Left ventricle myocardium inferior (tissue), 1 donor: Measurements from ENCODE around the gene OVCH1. TPM values are rescaled to one million over a fixed set of nuclear protein-coding genes. Genes with fewer than 3 reads are reported as not detected.

Experiments
- DNase-seq: peaks from one replicate; pipeline ENCODE4 v3.0.0-alpha.2; 2020
- H3K27ac ChIP-seq: fragments of 200-600 bp; replicated peaks from 2 replicates; pipeline ENCODE4 v1.8.0; 2021
- H3K27me3 ChIP-seq: fragments of 200-600 bp; 2 replicates; pipeline ENCODE4 v1.8.0; 2021; ENCODE audit warnings: low read depth
- H3K36me3 ChIP-seq: fragments of 200-600 bp; 2 replicates; pipeline ENCODE4 v1.8.0; 2021
- H3K4me1 ChIP-seq: fragments of 200-600 bp; 2 replicates; pipeline ENCODE4 v1.8.0; 2021
- H3K4me3 ChIP-seq: fragments of 200-600 bp; 2 replicates; pipeline ENCODE4 v1.8.0; 2021; ENCODE audit warnings: mild to moderate bottlenecking, moderate library complexity
- H3K9me3 ChIP-seq: fragments of 200-600 bp; replicated peaks from 2 replicates; pipeline ENCODE4 v1.8.0; 2021
- intact Hi-C: fragments of 100-400 bp; cut with micrococcal nuclease; formaldehyde crosslinking; loops from one replicate; pipeline ENCODE4 v1.11.0; 2022
- total RNA-seq: library from RNA; stranded (reverse); fragmentation: NEBNext Ultra II Directional; extraction: Animal tissue kit (Norgen Biotek cat#: 25700); gene quantifications from one replicate; pipeline ENCODE4 v1.2.1, GENCODE V29; 2021
- TF ChIP-seq, protein P1 (sequence below): fragments of 200-600 bp; IDR thresholded peaks from 2 replicates; pipeline ENCODE4 v1.8.0; 2021; ENCODE audit warnings: antibody characterized with exemption, mild to moderate bottlenecking, borderline replicate concordance
- donor health status: DM: no; HTN: yes; CAD: no; lungs with severe emphysema.

OVCH1 gene
- total RNA-seq, 1 donor from 2014 or later, result 0.25 TPM

DNA sequence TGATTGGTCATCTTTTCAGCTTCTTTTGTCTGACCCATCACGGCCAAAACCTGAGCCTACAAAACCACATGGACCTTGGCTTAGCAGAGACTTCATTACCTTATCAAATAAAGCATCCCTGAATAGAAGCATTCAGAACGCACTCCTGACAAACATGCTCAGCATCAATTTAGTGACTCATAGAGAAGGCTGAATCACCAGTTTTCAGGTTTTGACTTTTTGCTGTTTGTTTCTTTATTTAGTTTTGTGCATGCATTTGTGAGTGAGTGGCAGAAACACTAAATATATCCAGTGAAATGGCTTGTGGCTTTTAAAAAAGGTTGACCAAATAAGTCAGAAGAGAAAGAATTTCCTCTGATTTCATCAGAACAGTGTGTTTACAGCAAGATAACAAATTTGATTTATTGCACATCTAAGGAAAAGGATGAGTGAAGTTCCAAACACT is 19.0 kb upstream of the OVCH1 start:
- Histone ChIP-seq H3K27ac (no peak overlapping the region), H3K4me1 (peaks cover 5% of the 10 kb centered on the region), H3K4me3 (no peak overlapping the region), H3K9me3 (no peaks in the 10 kb centered on the region), H3K36me3 (peaks cover 78% of the 10 kb centered on the region), H3K27me3 (no peaks in the 10 kb centered on the region)
- TF ChIP-seq, protein P1, sequence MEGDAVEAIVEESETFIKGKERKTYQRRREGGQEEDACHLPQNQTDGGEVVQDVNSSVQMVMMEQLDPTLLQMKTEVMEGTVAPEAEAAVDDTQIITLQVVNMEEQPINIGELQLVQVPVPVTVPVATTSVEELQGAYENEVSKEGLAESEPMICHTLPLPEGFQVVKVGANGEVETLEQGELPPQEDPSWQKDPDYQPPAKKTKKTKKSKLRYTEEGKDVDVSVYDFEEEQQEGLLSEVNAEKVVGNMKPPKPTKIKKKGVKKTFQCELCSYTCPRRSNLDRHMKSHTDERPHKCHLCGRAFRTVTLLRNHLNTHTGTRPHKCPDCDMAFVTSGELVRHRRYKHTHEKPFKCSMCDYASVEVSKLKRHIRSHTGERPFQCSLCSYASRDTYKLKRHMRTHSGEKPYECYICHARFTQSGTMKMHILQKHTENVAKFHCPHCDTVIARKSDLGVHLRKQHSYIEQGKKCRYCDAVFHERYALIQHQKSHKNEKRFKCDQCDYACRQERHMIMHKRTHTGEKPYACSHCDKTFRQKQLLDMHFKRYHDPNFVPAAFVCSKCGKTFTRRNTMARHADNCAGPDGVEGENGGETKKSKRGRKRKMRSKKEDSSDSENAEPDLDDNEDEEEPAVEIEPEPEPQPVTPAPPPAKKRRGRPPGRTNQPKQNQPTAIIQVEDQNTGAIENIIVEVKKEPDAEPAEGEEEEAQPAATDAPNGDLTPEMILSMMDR, result no peak
- no peak for DNase-seq
- intact Hi-C loops, result no loop called here

DNA sequence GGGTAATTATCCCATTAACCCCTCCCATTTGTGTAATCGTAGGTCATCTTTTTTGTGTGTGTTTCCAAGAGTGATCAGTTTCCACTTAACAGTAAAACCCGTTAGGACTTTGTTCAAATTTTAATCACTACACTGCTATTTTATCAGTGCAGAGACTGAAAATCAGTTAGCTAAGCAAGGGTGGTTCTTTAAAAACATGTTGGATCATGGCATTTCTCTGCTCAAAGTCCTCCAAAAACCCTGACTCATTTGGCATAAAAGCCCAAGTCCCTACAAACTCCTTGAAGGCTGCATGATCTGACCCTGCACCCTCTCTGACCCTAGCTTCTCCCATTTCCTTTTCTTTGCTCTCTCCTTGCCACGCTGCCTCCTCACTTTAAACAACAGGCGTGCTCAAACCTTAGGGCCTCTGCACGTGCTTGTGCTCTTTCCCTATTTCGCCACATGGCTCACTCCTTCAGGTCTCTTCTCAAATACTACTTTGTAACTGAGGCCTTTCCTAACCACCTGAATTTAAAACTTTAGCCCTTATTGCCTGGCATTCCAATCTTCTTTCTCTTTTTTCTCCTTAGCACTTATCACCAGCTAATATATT is 13.2 kb upstream of the OVCH1 start:
- TF ChIP-seq, protein P1, result no peak
- H3K27ac ChIP-seq, result no peak overlapping the region
- no peak overlapping the region for H3K4me3 ChIP-seq
- peaks cover 79% of the 10 kb centered on the region for H3K36me3 ChIP-seq
- H3K9me3 ChIP-seq, result no peaks in the 10 kb centered on the region
- no peaks in the 10 kb centered on the region for H3K27me3 ChIP-seq
- DNase-seq, result no peak
- no peaks in the 10 kb centered on the region for H3K4me1 ChIP-seq
- intact Hi-C loops, result no loop called here

DNA sequence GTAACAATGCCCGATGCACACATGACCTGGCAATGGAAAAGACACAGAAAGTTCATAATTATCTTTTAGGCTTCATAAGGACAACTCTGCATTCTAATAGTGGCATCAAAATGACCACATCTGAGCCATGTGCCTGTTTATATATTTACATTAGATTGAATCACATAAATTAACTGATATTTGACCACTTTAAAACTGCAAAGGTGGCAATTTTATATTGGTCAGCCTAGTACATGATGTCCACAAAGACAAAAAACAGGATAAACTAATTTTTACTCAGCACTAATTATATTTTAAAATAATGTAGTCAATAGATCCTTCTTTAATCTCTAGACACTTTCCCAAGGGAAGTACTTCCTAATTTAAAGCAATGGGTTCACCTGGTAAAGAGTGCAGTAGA is 12.0 kb upstream of the OVCH1 start:
- H3K4me1 ChIP-seq, result no peaks in the 10 kb centered on the region
- intact Hi-C loops, result no loop called here
- H3K27ac ChIP-seq, result no peak overlapping the region
- H3K27me3 ChIP-seq, result no peaks in the 10 kb centered on the region
- H3K9me3 ChIP-seq, result no peaks in the 10 kb centered on the region
- peaks cover 74% of the 10 kb centered on the region for H3K36me3 ChIP-seq
- no peak for DNase-seq
- TF ChIP-seq, protein P1, result no peak
- no peak overlapping the region for H3K4me3 ChIP-seq

DNA sequence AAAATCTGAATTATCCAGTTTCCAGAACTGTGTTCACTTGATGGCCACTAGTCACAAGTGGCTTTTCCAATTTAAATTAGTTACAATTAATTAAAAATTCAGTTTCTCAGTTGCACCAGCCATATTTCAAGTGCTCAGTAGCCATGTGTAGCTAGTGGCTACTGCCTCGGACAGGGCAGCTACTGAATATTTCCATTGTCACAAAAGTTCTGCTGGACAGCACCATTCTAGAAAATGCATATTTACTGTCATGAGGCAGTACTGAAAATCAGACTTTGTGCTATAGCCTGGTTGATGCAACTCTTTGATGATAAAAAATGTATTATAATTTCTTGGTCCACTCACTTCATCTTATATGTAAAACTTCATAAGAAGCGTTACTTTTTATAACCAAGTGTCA is 11.5 kb upstream of the OVCH1 start:
- Histone ChIP-seq H3K27ac (no peak overlapping the region), H3K36me3 (peaks cover 74% of the 10 kb centered on the region), H3K4me3 (no peak overlapping the region), H3K4me1 (no peaks in the 10 kb centered on the region), H3K27me3 (no peaks in the 10 kb centered on the region), H3K9me3 (no peaks in the 10 kb centered on the region)
- intact Hi-C loops, result no loop called here
- no peak for DNase-seq
- TF ChIP-seq, protein P1, result no peak

DNA sequence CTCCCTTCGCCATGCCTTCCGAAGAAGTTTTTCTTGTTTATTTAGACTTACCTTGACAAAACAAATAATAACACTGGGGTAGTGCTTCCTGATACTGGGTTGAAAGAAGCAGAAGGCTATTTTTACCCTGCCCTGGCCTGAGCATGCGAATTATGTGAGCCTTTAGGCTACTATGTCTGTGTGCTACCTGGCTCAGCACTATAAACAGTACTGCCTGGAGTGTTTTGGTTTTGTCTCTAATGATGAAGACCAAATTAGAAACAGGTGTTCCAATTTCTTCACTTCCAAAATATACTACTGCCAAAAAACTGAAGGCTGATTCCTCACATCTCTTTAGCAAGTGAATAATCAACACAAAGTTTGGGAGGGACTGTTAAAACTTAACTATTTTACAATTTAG is 7.6 kb upstream of the OVCH1 start:
- Histone ChIP-seq H3K27ac (no peak overlapping the region), H3K36me3 (peaks cover 51% of the 10 kb centered on the region), H3K9me3 (no peaks in the 10 kb centered on the region), H3K4me3 (no peak overlapping the region), H3K27me3 (no peaks in the 10 kb centered on the region), H3K4me1 (no peaks in the 10 kb centered on the region)
- DNase-seq, result no peak
- TF ChIP-seq, protein P1, result no peak
- intact Hi-C loops, result no loop called here
